ENCODE measurements around the gene ANGPT4.

DNA sequence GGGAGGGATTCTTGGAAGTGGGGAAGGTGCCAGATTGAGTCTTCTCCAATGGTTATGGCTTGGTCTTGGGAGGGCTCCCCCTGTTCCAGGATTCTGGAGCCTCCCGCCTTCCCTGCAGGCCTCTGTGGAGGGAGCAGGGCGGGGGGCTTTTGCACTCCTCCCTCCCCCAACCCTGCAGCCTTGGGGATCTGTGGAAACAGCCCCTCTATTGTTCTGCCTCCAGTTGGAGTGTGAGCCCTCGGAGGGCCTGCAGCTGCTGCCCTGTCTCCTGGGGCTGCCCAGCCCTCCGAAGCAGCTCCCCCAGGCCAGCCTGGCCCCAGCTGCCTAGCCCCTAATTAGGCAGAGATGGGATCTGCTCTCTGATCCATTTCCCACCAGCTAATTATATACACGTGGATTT, 67.9 kb downstream of the ANGPT4 start:
- TF ChIP-seq, protein P1, sequence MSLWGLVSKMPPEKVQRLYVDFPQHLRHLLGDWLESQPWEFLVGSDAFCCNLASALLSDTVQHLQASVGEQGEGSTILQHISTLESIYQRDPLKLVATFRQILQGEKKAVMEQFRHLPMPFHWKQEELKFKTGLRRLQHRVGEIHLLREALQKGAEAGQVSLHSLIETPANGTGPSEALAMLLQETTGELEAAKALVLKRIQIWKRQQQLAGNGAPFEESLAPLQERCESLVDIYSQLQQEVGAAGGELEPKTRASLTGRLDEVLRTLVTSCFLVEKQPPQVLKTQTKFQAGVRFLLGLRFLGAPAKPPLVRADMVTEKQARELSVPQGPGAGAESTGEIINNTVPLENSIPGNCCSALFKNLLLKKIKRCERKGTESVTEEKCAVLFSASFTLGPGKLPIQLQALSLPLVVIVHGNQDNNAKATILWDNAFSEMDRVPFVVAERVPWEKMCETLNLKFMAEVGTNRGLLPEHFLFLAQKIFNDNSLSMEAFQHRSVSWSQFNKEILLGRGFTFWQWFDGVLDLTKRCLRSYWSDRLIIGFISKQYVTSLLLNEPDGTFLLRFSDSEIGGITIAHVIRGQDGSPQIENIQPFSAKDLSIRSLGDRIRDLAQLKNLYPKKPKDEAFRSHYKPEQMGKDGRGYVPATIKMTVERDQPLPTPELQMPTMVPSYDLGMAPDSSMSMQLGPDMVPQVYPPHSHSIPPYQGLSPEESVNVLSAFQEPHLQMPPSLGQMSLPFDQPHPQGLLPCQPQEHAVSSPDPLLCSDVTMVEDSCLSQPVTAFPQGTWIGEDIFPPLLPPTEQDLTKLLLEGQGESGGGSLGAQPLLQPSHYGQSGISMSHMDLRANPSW (CRISPR knock-in tag; IDR thresholded peaks at IDR 0.05; ENCODE audit: borderline replicate concordance), result no peak
- TF ChIP-seq ZNF607 (CRISPR knock-in tag; IDR thresholded peaks at IDR 0.05; ENCODE audit: borderline replicate concordance) (no peak), FOXK2 (IDR thresholded peaks at IDR 0.05) (no peak)
